Measurements from ENCODE around the gene GXYLT2.

The GXYLT2 gene

GRCh38 chr3:73004316-73004715 lies 116.5 kb downstream of the GXYLT2 start:
- Histone ChIP-seq H3K4me1 (ENCODE audit: control insufficient read depth, insufficient read depth, low read length) (peaks cover 9% of the 10 kb centered on the region), H3K36me3 (ENCODE audit: control insufficient read depth in 2 of 2, insufficient read depth in 1 of 2, low read length in 2 of 2) (peaks cover 17 to 78% of the 10 kb centered on the region in 2 experiments; a peak in 2 of 3 replicates), H3K4me3 (ENCODE audit: low read depth, low read length) (no peak overlapping the region), H3K27ac (ENCODE audit: extremely low read depth, low read depth, low read length) (no peak overlapping the region), H3K9me3 (ENCODE audit: control insufficient read depth, insufficient read depth, low read depth, low read length) (no peaks in the 10 kb centered on the region)
- ChIA-PET POLR2A (no interaction called here), CTCF (no interaction called here)
- TF ChIP-seq ZNF571 (tag by site-specific recombination; IDR thresholded peaks at IDR 0.05) (no peak), ZBTB26 (tag by site-specific recombination; optimal IDR thresholded peaks at IDR 0.05) (no peak), OVOL3 (tag by site-specific recombination; IDR thresholded peaks at IDR 0.05) (no peak), ZNF791 (tag by site-specific recombination; IDR thresholded peaks at IDR 0.05) (no peak), ZFP41 (tag by site-specific recombination; IDR thresholded peaks at IDR 0.05; ENCODE audit: borderline replicate concordance) (no peak), TCF7L2 (IDR thresholded peaks at IDR 0.05; ENCODE audit: borderline replicate concordance, low read depth, low read length) (no peak), ZNF274 (IDR thresholded peaks at IDR 0.05; ENCODE audit: low read length) (no peak), ZNF274 (tag by site-specific recombination; IDR thresholded peaks at IDR 0.05; ENCODE audit: borderline replicate concordance) (no peak), ZBTB8A (tag by site-specific recombination; IDR thresholded peaks at IDR 0.05) (no peak), ZNF626 (tag by site-specific recombination; IDR thresholded peaks at IDR 0.05) (no peak), KLF8 (tag by site-specific recombination; IDR thresholded peaks at IDR 0.05) (no peak), ZNF416 (tag by site-specific recombination; IDR thresholded peaks at IDR 0.05) (no peak), ZNF513 (tag by site-specific recombination; IDR thresholded peaks at IDR 0.05) (no peak), EGR2 (tag by site-specific recombination; IDR thresholded peaks at IDR 0.05; ENCODE audit: low read depth) (no peak), HOXD13 (CRISPR knock-in tag; IDR thresholded peaks at IDR 0.05; ENCODE audit: borderline replicate concordance) (no peak), ZBTB48 (tag by site-specific recombination; IDR thresholded peaks at IDR 0.05) (no peak)
- TF ChIP-seq, protein P1, sequence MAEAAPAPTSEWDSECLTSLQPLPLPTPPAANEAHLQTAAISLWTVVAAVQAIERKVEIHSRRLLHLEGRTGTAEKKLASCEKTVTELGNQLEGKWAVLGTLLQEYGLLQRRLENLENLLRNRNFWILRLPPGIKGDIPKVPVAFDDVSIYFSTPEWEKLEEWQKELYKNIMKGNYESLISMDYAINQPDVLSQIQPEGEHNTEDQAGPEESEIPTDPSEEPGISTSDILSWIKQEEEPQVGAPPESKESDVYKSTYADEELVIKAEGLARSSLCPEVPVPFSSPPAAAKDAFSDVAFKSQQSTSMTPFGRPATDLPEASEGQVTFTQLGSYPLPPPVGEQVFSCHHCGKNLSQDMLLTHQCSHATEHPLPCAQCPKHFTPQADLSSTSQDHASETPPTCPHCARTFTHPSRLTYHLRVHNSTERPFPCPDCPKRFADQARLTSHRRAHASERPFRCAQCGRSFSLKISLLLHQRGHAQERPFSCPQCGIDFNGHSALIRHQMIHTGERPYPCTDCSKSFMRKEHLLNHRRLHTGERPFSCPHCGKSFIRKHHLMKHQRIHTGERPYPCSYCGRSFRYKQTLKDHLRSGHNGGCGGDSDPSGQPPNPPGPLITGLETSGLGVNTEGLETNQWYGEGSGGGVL (tag by site-specific recombination; IDR thresholded peaks at IDR 0.05) = no peak

DNA sequence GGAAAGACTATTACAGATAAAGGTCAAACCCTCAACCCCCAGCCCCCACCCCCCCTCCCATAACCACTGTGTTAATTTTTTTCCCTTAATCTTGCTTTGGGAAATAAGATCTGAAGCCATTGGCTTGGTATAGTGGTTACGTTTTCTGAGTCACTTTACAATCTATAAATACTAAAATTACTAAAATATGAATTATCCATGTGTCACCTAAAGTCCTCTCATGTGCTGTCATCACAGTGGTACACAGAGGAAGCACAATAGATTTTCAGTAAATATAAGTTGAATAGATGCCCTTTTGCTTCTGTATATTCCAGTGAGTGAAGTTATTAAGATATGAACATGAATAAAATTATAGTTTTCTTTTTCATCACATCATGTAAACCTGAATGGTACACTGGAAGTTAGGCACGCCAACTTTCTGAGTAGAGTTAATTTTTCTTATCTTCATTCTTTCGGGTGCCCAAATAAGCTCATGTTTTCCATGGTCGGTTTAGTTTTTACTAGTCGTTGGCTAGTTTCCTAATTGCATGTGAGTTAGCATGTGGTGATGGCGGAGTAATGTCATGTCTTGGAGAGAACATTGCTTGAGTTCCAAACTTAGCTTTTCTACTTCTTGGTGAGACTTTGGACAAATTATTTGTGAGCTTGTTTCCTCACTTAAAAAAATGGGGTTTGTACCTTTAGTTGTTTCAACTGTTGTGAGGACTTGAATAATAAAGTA lies 120.3 kb downstream of the GXYLT2 start:
- Histone ChIP-seq H3K4me1 (ENCODE audit: control insufficient read depth, insufficient read depth, low read length) (peaks cover 7% of the 10 kb centered on the region; the same call in 1 of the 2 replicates), H3K4me3 (ENCODE audit: low read depth, low read length) (no peak overlapping the region), H3K36me3 (ENCODE audit: control insufficient read depth in 2 of 2, insufficient read depth in 1 of 2, low read length in 2 of 2) (peaks cover 8 to 47% of the 10 kb centered on the region in 2 experiments; a peak in 2 of 3 replicates), H3K9me3 (ENCODE audit: control insufficient read depth, insufficient read depth, low read depth, low read length) (no peaks in the 10 kb centered on the region), H3K27ac (ENCODE audit: extremely low read depth, low read depth, low read length) (no peak overlapping the region)
- TF ChIP-seq ZNF658 (tag by site-specific recombination; IDR thresholded peaks at IDR 0.05) (no peak), ZNF473 (tag by site-specific recombination; IDR thresholded peaks at IDR 0.05) (no peak)
- TF ChIP-seq, protein P2, sequence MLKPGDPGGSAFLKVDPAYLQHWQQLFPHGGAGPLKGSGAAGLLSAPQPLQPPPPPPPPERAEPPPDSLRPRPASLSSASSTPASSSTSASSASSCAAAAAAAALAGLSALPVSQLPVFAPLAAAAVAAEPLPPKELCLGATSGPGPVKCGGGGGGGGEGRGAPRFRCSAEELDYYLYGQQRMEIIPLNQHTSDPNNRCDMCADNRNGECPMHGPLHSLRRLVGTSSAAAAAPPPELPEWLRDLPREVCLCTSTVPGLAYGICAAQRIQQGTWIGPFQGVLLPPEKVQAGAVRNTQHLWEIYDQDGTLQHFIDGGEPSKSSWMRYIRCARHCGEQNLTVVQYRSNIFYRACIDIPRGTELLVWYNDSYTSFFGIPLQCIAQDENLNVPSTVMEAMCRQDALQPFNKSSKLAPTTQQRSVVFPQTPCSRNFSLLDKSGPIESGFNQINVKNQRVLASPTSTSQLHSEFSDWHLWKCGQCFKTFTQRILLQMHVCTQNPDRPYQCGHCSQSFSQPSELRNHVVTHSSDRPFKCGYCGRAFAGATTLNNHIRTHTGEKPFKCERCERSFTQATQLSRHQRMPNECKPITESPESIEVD (tag by site-specific recombination; IDR thresholded peaks at IDR 0.05) = peak; percentile 48
- ChIA-PET CTCF (no interaction called here), POLR2A (no interaction called here)

Data from HEK293 (cell line).